IMR-90 (cell line): ENCODE measurements around the gene KCNJ2. TPM values are rescaled to one million over a fixed set of nuclear protein-coding genes. Genes with fewer than 3 reads are reported as not detected.

ENCODE experiments used
- ATAC-seq: fragments of 200-7000 bp; cut with Tn5 transposase; 2 replicates; pipeline ENCODE4 v1.9.1; 2020; ENCODE audit warnings: low read depth, mild to moderate bottlenecking, moderate library complexity
- BruUV-seq: library from RNA; stranded (reverse); fragments of 400-500 nt; replicated peaks from 2 replicates; lab custom pipeline; 2021; lab: Mats Ljungman, UMichigan
- CTCF ChIA-PET: fragments of 300-600 bp; formaldehyde crosslinking; extraction: SDS; loops from one replicate; lab custom pipeline; 2021; ENCODE audit warnings: antibody characterized with exemption; lab: Yijun Ruan, JAX
- POLR2A ChIA-PET: fragments of 300-600 bp; sonication (Branson Sonifier 250); formaldehyde crosslinking; loops from one replicate; lab custom pipeline; 2022; ENCODE audit warnings: antibody characterized with exemption; ENCODE audit not compliant: unreplicated experiment; lab: Charles Lee
- DNase-seq: peaks from one replicate; pipeline ENCODE4 v3.0.0; 2013
- H2AFZ ChIP-seq: replicated peaks from 2 replicates; pipeline ENCODE3; 2013; ENCODE audit warnings: low read length, mild to moderate bottlenecking; ENCODE audit not compliant: poor library complexity
- H2AK5ac ChIP-seq: 2 replicates; pipeline ENCODE4 v1.6.1; 2013; ENCODE audit warnings: low read depth, low read length, inconsistent platforms
- H2AK9ac ChIP-seq: replicated peaks from 2 replicates; pipeline ENCODE3; 2013; ENCODE audit warnings: mild to moderate bottlenecking, low read depth, low read length, moderate library complexity; ENCODE audit not compliant: poor library complexity
- H2BK120ac ChIP-seq: 2 replicates; pipeline ENCODE4 v1.6.1; 2013; ENCODE audit warnings: low read depth, low read length, inconsistent platforms
- H2BK15ac ChIP-seq: 3 replicates; pipeline ENCODE4 v1.6.1; 2013; ENCODE audit warnings: low read depth, low read length, inconsistent platforms
- H2BK20ac ChIP-seq: 2 replicates; pipeline ENCODE4 v1.6.1; 2013; ENCODE audit warnings: low read depth, mild to moderate bottlenecking, inconsistent platforms, low read length, moderate library complexity
- H2BK5ac ChIP-seq: 2 replicates; pipeline ENCODE4 v1.6.1; 2013; ENCODE audit warnings: mild to moderate bottlenecking, low read depth, low read length, inconsistent platforms; ENCODE audit not compliant: poor library complexity, severe bottlenecking
- H3K14ac ChIP-seq: replicated peaks from 2 replicates; pipeline ENCODE4 v1.6.1; 2013; ENCODE audit warnings: low read depth, low read length, inconsistent platforms
- H3K18ac ChIP-seq: 2 replicates; pipeline ENCODE4 v1.6.1; 2013; ENCODE audit warnings: low read depth, low read length, control low read depth
- H3K23ac ChIP-seq: 2 replicates; pipeline ENCODE4 v1.6.1; 2013; ENCODE audit warnings: low read depth, low read length, inconsistent platforms
- H3K27ac ChIP-seq: 2 replicates; pipeline ENCODE4 v1.5.1; 2013; ENCODE audit warnings: mild to moderate bottlenecking, control low read depth, low read length; ENCODE audit not compliant: insufficient read depth
- H3K27me3 ChIP-seq: 2 replicates; pipeline ENCODE4 v1.6.1; 2013; ENCODE audit warnings: low read length; ENCODE audit not compliant: control insufficient read depth, insufficient read depth
- H3K36me3 ChIP-seq: 2 replicates; pipeline ENCODE4 v1.6.1; 2013; ENCODE audit warnings: low read length, mixed read lengths; ENCODE audit not compliant: control insufficient read depth, insufficient read depth
- H3K4ac ChIP-seq: 2 replicates; pipeline ENCODE4 v1.6.1; 2013; ENCODE audit warnings: low read depth, low read length, inconsistent platforms
- H3K4me1 ChIP-seq: 2 replicates; pipeline ENCODE4 v1.6.1; 2013; ENCODE audit warnings: low read length, mixed read lengths; ENCODE audit not compliant: control insufficient read depth, insufficient read depth
- H3K4me2 ChIP-seq: 2 replicates; pipeline ENCODE4 v1.6.1; 2013; ENCODE audit warnings: low read depth, mild to moderate bottlenecking, control low read depth, low read length, moderate library complexity
- H3K4me3 ChIP-seq: 2 replicates; pipeline ENCODE4 v1.5.1; 2013; ENCODE audit warnings: low read depth, mild to moderate bottlenecking, control low read depth, low read length, moderate library complexity; ENCODE audit not compliant: insufficient read depth
- H3K56ac ChIP-seq: 2 replicates; pipeline ENCODE4 v1.6.1; 2013; ENCODE audit warnings: low read length, inconsistent platforms; ENCODE audit not compliant: insufficient read depth; ENCODE audit errors: extremely low read depth
- H3K79me1 ChIP-seq, 2 experiments: 2 replicates each; pipeline ENCODE4 v1.6.1; 2013; ENCODE audit warnings: low read length in 2 of 2, inconsistent platforms in 1 of 2, low read depth in 1 of 2
- H3K9ac ChIP-seq: 2 replicates; pipeline ENCODE4 v1.6.1; 2013; ENCODE audit warnings: low read depth, low read length, control low read depth
- H3K9me1 ChIP-seq: 2 replicates; pipeline ENCODE4 v1.6.1; 2013; ENCODE audit warnings: low read length, inconsistent platforms; ENCODE audit not compliant: insufficient read depth
- H3K9me3 ChIP-seq: 2 replicates; pipeline ENCODE4 v1.6.1; 2013; ENCODE audit warnings: low read length; ENCODE audit not compliant: control insufficient read depth, insufficient read depth
- H4K20me1 ChIP-seq: 2 replicates; pipeline ENCODE4 v1.6.1; 2013; ENCODE audit warnings: low read length, inconsistent platforms; ENCODE audit not compliant: insufficient read depth
- H4K5ac ChIP-seq: 2 replicates; pipeline ENCODE4 v1.6.1; 2013; ENCODE audit warnings: mild to moderate bottlenecking, low read depth, low read length, control low read depth
- H4K8ac ChIP-seq, 2 experiments: 2 replicates each; pipeline ENCODE4 v1.6.1; 2013; ENCODE audit warnings: low read depth in 2 of 2, low read length in 2 of 2, control low read depth in 1 of 2, inconsistent platforms in 1 of 2
- H4K91ac ChIP-seq: 2 replicates; pipeline ENCODE4 v1.6.1; 2013; ENCODE audit warnings: low read depth, low read length, inconsistent platforms; ENCODE audit not compliant: insufficient read depth
- BHLHE40 ChIP-seq: fragments of 150-350 bp; IDR thresholded peaks from 2 replicates; pipeline ENCODE4 v1.6.1; 2016; ENCODE audit warnings: mild to moderate bottlenecking, low read depth, low read length
- CEBPB ChIP-seq: IDR thresholded peaks from 2 replicates; pipeline ENCODE4 v1.6.1; 2012; ENCODE audit warnings: low read depth, low read length, improper control_type of control experiment
- ELK1 ChIP-seq: fragments of 150-350 bp; IDR thresholded peaks from 2 replicates; pipeline ENCODE4 v1.6.1; 2016; ENCODE audit warnings: low read depth, mild to moderate bottlenecking, low read length, moderate library complexity, borderline replicate concordance
- MAFK ChIP-seq: IDR thresholded peaks from 2 replicates; pipeline ENCODE4 v1.6.1; 2012; ENCODE audit warnings: low read depth, low read length, improper control_type of control experiment
- MAZ ChIP-seq: IDR thresholded peaks from 2 replicates; pipeline ENCODE4 v1.6.1; 2012; ENCODE audit warnings: low read depth, mild to moderate bottlenecking, low read length, improper control_type of control experiment, moderate library complexity, borderline replicate concordance
- SMC3 ChIP-seq: fragments of 150-350 bp; IDR thresholded peaks from 2 replicates; pipeline ENCODE4 v1.6.1; 2016; ENCODE audit warnings: low read depth, mild to moderate bottlenecking, antibody characterized with exemption, low read length, moderate library complexity
- WGBS, 2 experiments: methylation state at CpG; one replicate each; pipeline versions ENCODE4 v1.1.5 to v1.1.7; 2013; ENCODE audit warnings: missing lambda C conversion rate in 2 of 2; ENCODE audit not compliant: insufficient read length in 1 of 2; ENCODE audit errors: extremely low coverage in 2 of 2; 5-methylcytosine and 5-hydroxymethylcytosine counted together
- dilution Hi-C: fragments of 300-500 bp; cut with HindIII; formaldehyde crosslinking; loops from one replicate; pipeline ENCODE4 v1.14.3; 2018; ENCODE audit warnings: low sequenced_read_pairs; ENCODE audit not compliant: unreplicated experiment
- in situ Hi-C: fragments of 300-500 bp; cut with MboI; formaldehyde crosslinking; loops from 3 replicates; pipeline ENCODE4 v1.14.3; 2019; ENCODE audit warnings: low sequenced_read_pairs, inconsistent platforms, mixed read lengths
- intact Hi-C: fragments of 100-400 bp; cut with micrococcal nuclease; formaldehyde crosslinking; loops from 2 replicates; pipeline ENCODE4 v1.10.0; 2022
- polyA plus RNA-seq, 3 experiments: library from polyadenylated mRNA; depleted of rRNA; stranded (reverse); fragments of >200 nt; gene quantifications; 2 replicates each; pipeline ENCODE4 v1.2.3, GENCODE V29; 2012; ENCODE audit warnings: low replicate concordance in 1 of 3
- total RNA-seq: library from RNA; depleted of rRNA; stranded (reverse); fragments of >200 nt; gene quantifications from 2 replicates; pipeline ENCODE4 v1.2.3, GENCODE V29; 2012; rRNA removed

The KCNJ2 gene
- total and polyA plus RNA-seq, 2 of the 4 experiments (the other 2 are of a cell fraction): 0.55 to 8.6 TPM

GRCh38 chr17:70225276-70225675 lies 55.9 kb downstream of the KCNJ2 start:
- Histone ChIP-seq H3K4ac (no peak overlapping the region), H3K9me1 (no peaks in the 10 kb centered on the region), H2BK5ac (no peak overlapping the region), H3K23ac (no peak overlapping the region), H3K4me3 (no peak overlapping the region), H3K36me3 (no peaks in the 10 kb centered on the region), H3K79me1 (no peaks in the 10 kb centered on the region), H4K91ac (no peak overlapping the region), H3K18ac (no peak overlapping the region), H2AK9ac (no peak overlapping the region), H2AK5ac (no peak overlapping the region), H4K5ac (no peak overlapping the region), H3K9ac (no peak overlapping the region), H3K56ac (no peak overlapping the region), H3K4me1 (no peaks in the 10 kb centered on the region; the same call in 1 of the 2 replicates), H2BK120ac (no peak overlapping the region), H3K4me2 (no peak overlapping the region), H3K27ac (no peak overlapping the region), H2AFZ (no peak overlapping the region), H3K14ac (no peak overlapping the region), H3K9me3 (no peaks in the 10 kb centered on the region), H4K20me1 (no peaks in the 10 kb centered on the region), H2BK15ac (no peak overlapping the region), H4K8ac (no peak overlapping the region), H3K27me3 (no peaks in the 10 kb centered on the region), H2BK20ac (no peak overlapping the region)
- intact Hi-C loops: no loop called here
- CTCF ChIA-PET: interaction anchor here (0.6 to 0.8 kb wide), 2 partner anchors 16 to 327 kb away, joined by 3 to 4 read pairs; no protein-coding TSS in a partner anchor
- BruUV-seq: no TSS peak
- no peak for DNase-seq
- in situ Hi-C loops: no loop called here
- WGBS, 2 experiments: no CpG with 5 or more reads among the region's 4 CpGs
- dilution Hi-C loops: no loop called here
- TF ChIP-seq MAZ: no peak
- TF ChIP-seq ELK1: no peak
- no peak for TF ChIP-seq CEBPB
- no peak for TF ChIP-seq MAFK
- TF ChIP-seq SMC3: no peak
- TF ChIP-seq BHLHE40: no peak
- POLR2A ChIA-PET: no interaction called here
- ATAC-seq: no peak

Other genes with a start within 250 kb of the KCNJ2 start
- gene KCNJ16, start 94.3 kb upstream of the KCNJ2 start, total RNA-seq: not detected in 2 replicates
- gene KCNJ16, start 94.3 kb upstream of the KCNJ2 start, polyA plus RNA-seq (2012; rRNA removed): not detected in 2 replicates